ENCODE data around the gene CASP4.

CASP4 gene

DNA sequence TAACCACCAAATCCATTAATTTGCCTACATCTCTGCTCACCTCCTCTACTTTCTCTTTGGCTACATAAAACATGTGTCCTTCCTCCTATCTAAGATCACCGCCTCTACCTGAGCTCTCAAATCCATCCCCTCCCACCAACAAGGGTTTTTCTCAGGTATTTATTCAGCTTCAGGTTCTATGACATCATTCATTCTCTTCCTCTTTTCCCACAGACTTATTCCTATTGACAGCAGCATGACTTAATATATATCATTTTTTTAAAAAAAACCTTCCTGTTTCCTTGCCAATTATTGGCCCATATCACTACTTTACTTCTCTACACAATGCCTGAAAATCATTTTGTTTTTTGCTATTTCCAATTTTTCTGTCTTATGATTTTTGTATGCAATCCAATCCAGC lies 74.5 kb downstream of the CASP4 start:
- no peak for DNase-seq

All from anterior cingulate cortex (tissue), 58 donors.